MM.1S (cell line): ENCODE data around the gene ABCC4.

ENCODE experiments used
- DNase-seq: peaks from one replicate; pipeline ENCODE4 v3.0.0-alpha.2; 2015
- H2AFZ ChIP-seq: fragments of 300-600 bp; sonication (generic); 2 replicates; pipeline ENCODE4 v1.6.0; 2016; ENCODE audit warnings: antibody characterized with exemption, low read length
- H3F3A ChIP-seq: fragments of 300-600 bp; sonication (generic); 2 replicates; pipeline ENCODE4 v1.6.1; 2016; ENCODE audit warnings: mild to moderate bottlenecking, antibody characterized with exemption, low read length, moderate library complexity, mixed read lengths; ENCODE audit not compliant: insufficient read depth
- H3K27ac ChIP-seq: fragments of 300-600 bp; sonication (generic); 2 replicates; pipeline ENCODE4 v1.5.1; 2016; ENCODE audit warnings: mild to moderate bottlenecking, low read length
- H3K27me3 ChIP-seq: fragments of 300-600 bp; sonication (generic); replicated peaks from 2 replicates; pipeline ENCODE4 v1.6.0; 2016; ENCODE audit warnings: low read length; ENCODE audit not compliant: insufficient read depth
- H3K36me3 ChIP-seq: fragments of 300-600 bp; sonication (generic); replicated peaks from 2 replicates; pipeline ENCODE4 v1.6.1; 2016; ENCODE audit warnings: mild to moderate bottlenecking, low read length, mixed read lengths; ENCODE audit not compliant: insufficient read depth
- H3K4me1 ChIP-seq: fragments of 300-600 bp; sonication (generic); 2 replicates; pipeline ENCODE4 v1.6.1; 2016; ENCODE audit warnings: low read length, mixed read lengths
- H3K4me2 ChIP-seq: fragments of 300-600 bp; sonication (generic); 2 replicates; pipeline ENCODE4 v1.6.0; 2016; ENCODE audit warnings: low read depth, low read length
- H3K4me3 ChIP-seq: fragments of 300-600 bp; sonication (generic); 2 replicates; pipeline ENCODE4 v1.5.1; 2016; ENCODE audit warnings: low read length, mixed read lengths
- H3K79me2 ChIP-seq: fragments of 300-600 bp; sonication (generic); 2 replicates; pipeline ENCODE4 v1.6.1; 2016; ENCODE audit warnings: mixed run types, low read length, mixed read lengths
- H3K9ac ChIP-seq: fragments of 300-600 bp; sonication (generic); 2 replicates; pipeline ENCODE4 v1.6.1; 2016; ENCODE audit warnings: low read length, mixed read lengths
- H3K9me2 ChIP-seq: fragments of 300-600 bp; sonication (generic); replicated peaks from 2 replicates; pipeline ENCODE4 v1.6.1; 2016; ENCODE audit warnings: mild to moderate bottlenecking, low read length, mixed read lengths; ENCODE audit not compliant: insufficient read depth
- H3K9me3 ChIP-seq: fragments of 300-600 bp; sonication (generic); replicated peaks from 2 replicates; pipeline ENCODE4 v1.6.1; 2016; ENCODE audit warnings: mild to moderate bottlenecking, low read length, mixed read lengths; ENCODE audit not compliant: insufficient read depth
- H4K20me1 ChIP-seq: fragments of 300-600 bp; sonication (generic); 2 replicates; pipeline ENCODE4 v1.6.1; 2016; ENCODE audit warnings: mild to moderate bottlenecking, low read length, moderate library complexity, mixed read lengths; ENCODE audit not compliant: insufficient read depth
- EZH2 ChIP-seq: fragments of 300-600 bp; sonication (generic); optimal IDR thresholded peaks from 2 replicates; pipeline ENCODE3; 2017; ENCODE audit warnings: low read depth, mild to moderate bottlenecking, antibody characterized with exemption, low read length, mixed read lengths
- EZH2phosphoT487 ChIP-seq: fragments of 300-600 bp; sonication (generic); IDR thresholded peaks from 2 replicates; pipeline ENCODE4 v1.6.1; 2018; ENCODE audit warnings: antibody characterized with exemption, low read length
- TF ChIP-seq, protein P1 (sequence below): fragments of 300-600 bp; sonication (generic); IDR thresholded peaks from 2 replicates; pipeline ENCODE4 v1.5.1; 2016; ENCODE audit warnings: antibody characterized with exemption, low read length, mixed read lengths

ABCC4 gene

DNA sequence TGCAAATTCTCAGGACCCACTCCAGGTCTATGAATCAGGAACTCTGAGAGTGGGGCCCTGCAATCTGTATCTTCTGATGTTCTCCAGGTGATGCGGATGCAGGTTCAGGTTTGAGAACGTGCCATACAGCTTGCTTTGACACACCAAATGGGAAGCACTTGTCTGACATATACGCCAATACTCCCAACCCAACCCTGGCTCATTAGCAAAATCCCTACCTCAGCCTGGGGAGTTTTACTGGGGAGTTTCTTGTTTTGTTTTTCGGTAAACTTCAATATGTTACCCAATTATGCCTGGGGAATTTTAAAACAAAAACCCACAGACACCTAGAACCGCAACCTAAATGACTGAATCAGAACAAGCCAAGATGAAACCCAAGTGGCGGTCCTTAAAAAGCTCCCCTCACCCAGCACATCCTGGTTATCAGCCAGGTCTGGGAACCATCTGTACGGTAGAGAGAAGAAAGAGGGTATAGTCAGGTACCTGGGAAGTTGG lies 41.2 kb downstream of the ABCC4 start:
- H3K27me3 ChIP-seq = no peaks in the 10 kb centered on the region
- no peaks in the 10 kb centered on the region for H3K36me3 ChIP-seq
- H3K4me1 ChIP-seq = no peaks in the 10 kb centered on the region
- H4K20me1 ChIP-seq = no peaks in the 10 kb centered on the region
- no peaks in the 10 kb centered on the region for H3F3A ChIP-seq
- no peak overlapping the region for H3K4me3 ChIP-seq
- no peak overlapping the region for H3K27ac ChIP-seq
- no peak overlapping the region for H3K9ac ChIP-seq
- no peak for TF ChIP-seq EZH2
- TF ChIP-seq, protein P1, sequence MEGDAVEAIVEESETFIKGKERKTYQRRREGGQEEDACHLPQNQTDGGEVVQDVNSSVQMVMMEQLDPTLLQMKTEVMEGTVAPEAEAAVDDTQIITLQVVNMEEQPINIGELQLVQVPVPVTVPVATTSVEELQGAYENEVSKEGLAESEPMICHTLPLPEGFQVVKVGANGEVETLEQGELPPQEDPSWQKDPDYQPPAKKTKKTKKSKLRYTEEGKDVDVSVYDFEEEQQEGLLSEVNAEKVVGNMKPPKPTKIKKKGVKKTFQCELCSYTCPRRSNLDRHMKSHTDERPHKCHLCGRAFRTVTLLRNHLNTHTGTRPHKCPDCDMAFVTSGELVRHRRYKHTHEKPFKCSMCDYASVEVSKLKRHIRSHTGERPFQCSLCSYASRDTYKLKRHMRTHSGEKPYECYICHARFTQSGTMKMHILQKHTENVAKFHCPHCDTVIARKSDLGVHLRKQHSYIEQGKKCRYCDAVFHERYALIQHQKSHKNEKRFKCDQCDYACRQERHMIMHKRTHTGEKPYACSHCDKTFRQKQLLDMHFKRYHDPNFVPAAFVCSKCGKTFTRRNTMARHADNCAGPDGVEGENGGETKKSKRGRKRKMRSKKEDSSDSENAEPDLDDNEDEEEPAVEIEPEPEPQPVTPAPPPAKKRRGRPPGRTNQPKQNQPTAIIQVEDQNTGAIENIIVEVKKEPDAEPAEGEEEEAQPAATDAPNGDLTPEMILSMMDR = no peak
- TF ChIP-seq EZH2phosphoT487 = no peak
- H3K79me2 ChIP-seq = no peaks in the 10 kb centered on the region
- H3K9me2 ChIP-seq = no peaks in the 10 kb centered on the region
- DNase-seq = no peak
- no peak overlapping the region for H3K4me2 ChIP-seq
- no peak overlapping the region for H2AFZ ChIP-seq
- H3K9me3 ChIP-seq = no peaks in the 10 kb centered on the region

DNA sequence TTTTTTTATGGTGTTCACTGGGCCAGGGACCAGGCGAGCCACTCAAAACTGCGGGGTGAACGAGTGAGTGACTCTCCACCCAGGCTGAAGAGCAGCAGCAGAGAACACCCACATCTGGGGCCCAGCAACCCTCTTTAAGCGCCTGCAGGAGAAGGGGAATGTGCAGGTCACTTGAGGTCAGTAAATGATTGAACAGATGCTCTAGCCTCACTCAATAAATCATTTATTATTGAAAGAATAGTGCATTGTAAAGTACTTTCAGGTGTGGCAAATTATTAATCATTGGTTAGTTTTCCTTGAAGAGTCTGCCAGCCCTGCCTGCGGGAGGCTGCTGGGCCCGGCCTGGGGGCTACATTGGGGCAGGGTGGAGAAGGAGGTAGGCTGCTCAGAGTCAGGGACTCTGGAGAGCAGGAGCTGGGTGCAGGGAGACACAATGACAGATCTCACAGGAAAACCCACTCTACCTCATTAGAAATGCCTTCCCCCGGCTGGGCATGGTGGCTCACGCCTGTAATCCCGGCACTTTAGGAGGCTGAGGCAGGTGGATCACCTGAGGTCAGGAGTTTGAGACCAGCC lies 42.5 kb downstream of the ABCC4 start:
- TF ChIP-seq, protein P1 = no peak
- TF ChIP-seq EZH2 (no peak), EZH2phosphoT487 (no peak)
- H3K79me2 ChIP-seq = no peaks in the 10 kb centered on the region
- no peaks in the 10 kb centered on the region for H4K20me1 ChIP-seq
- no peaks in the 10 kb centered on the region for H3K27me3 ChIP-seq
- no peaks in the 10 kb centered on the region for H3K9me2 ChIP-seq
- no peaks in the 10 kb centered on the region for H3K4me1 ChIP-seq
- H3K4me3 ChIP-seq = no peak overlapping the region
- no peak overlapping the region for H3K4me2 ChIP-seq
- no peaks in the 10 kb centered on the region for H3K9me3 ChIP-seq
- H2AFZ ChIP-seq = no peak overlapping the region
- H3K36me3 ChIP-seq = no peaks in the 10 kb centered on the region
- H3K27ac ChIP-seq = no peak overlapping the region
- no peaks in the 10 kb centered on the region for H3F3A ChIP-seq
- DNase-seq = no peak
- no peak overlapping the region for H3K9ac ChIP-seq

DNA sequence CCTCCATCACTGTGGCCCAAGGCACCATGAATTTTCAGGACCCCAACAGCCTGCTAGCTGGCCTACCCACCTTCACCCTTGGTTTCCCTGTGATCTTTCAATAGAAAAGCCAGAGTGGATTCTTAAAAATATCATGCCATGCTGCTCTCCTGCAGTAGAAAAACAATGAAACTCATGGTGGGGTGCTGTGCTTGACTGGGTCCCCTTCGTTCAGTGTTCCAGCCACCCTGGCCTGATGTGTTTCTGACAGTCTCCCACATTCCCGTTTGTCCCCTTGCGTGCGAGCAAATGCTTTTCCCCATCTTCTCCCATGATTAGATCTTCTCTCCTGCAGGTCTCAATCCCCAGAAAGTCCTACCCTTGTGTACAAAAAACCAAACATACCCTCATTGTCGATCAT lies 43.2 kb downstream of the ABCC4 start:
- H3K4me3 ChIP-seq = no peak overlapping the region
- H3K79me2 ChIP-seq = no peaks in the 10 kb centered on the region
- H3K9me3 ChIP-seq = no peaks in the 10 kb centered on the region
- TF ChIP-seq EZH2 (no peak), EZH2phosphoT487 (no peak)
- TF ChIP-seq, protein P1 = no peak
- no peaks in the 10 kb centered on the region for H3K27me3 ChIP-seq
- H3K4me1 ChIP-seq = no peaks in the 10 kb centered on the region
- H3K9ac ChIP-seq = no peak overlapping the region
- DNase-seq = no peak
- no peaks in the 10 kb centered on the region for H4K20me1 ChIP-seq
- H3K27ac ChIP-seq = no peak overlapping the region
- H3K4me2 ChIP-seq = no peak overlapping the region
- no peak overlapping the region for H2AFZ ChIP-seq
- H3F3A ChIP-seq = no peaks in the 10 kb centered on the region
- no peaks in the 10 kb centered on the region for H3K9me2 ChIP-seq
- no peaks in the 10 kb centered on the region for H3K36me3 ChIP-seq
